ENCODE measurements around the gene VGF.
A peak's percentile ranks its signal among the peaks of the same experiment; 100 is the strongest.
"Not testable (repeated sequence)": the region's sequence is repeated elsewhere in the genome, so short reads cannot be mapped to it uniquely, and the experiment has no call there.

The VGF gene

GRCh38 chr7:101165075-101165957 is at the start of gene VGF:
Gene VGF (minus strand): TSS chr7:101165569. CDS start chr7:101164843, 726 bp downstream.
- DNase-seq = peak; percentile 93 to 95

- no peak for DNase-seq
Observed at GRCh38 chr7:101212014-101212413, 46.6 kb upstream of the VGF start.

GRCh38 chr7:101211501-101211900 is 46.1 kb upstream of the VGF start:
- no peak for DNase-seq

GRCh38 chr7:101210143-101210542 is 44.8 kb upstream of the VGF start:
- no peak for DNase-seq

GRCh38 chr7:101208794-101209193 is 43.4 kb upstream of the VGF start:
- no peak for DNase-seq

- no peak for DNase-seq
Observed at GRCh38 chr7:101207459-101207858, 42.1 kb upstream of the VGF start.

- no peak for DNase-seq
Observed at GRCh38 chr7:101206665-101207042, 41.3 kb upstream of the VGF start.

- DNase-seq = no peak
Observed at GRCh38 chr7:101205901-101206664, 40.7 kb upstream of the VGF start.

GRCh38 chr7:101203740-101204738 is 38.7 kb upstream of the VGF start:
- peak; percentile 24 to 51 for DNase-seq

- DNase-seq = no peak
Observed at GRCh38 chr7:101202603-101202918, 37.2 kb upstream of the VGF start.

- DNase-seq = peak in 1 of 2 donors; percentile 16
Observed at GRCh38 chr7:101201695-101202602, 36.6 kb upstream of the VGF start.

- DNase-seq = no peak
Observed at GRCh38 chr7:101200862-101201599, 35.7 kb upstream of the VGF start, which contains the start of gene MOGAT3. Gene MOGAT3 (minus strand): TSS chr7:101201036. CDS start chr7:101200854, 182 bp downstream.

GRCh38 chr7:101200504-101200861 is 35.1 kb upstream of the VGF start:
- no peak for DNase-seq

- DNase-seq = not testable (repeated sequence)
Observed at GRCh38 chr7:101199522-101199921, 34.2 kb upstream of the VGF start.

GRCh38 chr7:101198476-101198875 is 33.1 kb upstream of the VGF start:
- DNase-seq = no peak

- no peak for DNase-seq
Observed at GRCh38 chr7:101197991-101198390, 32.6 kb upstream of the VGF start.

GRCh38 chr7:101195884-101196283 is 30.5 kb upstream of the VGF start:
- no peak for DNase-seq

- DNase-seq = no peak
Observed at GRCh38 chr7:101189109-101189508, 23.7 kb upstream of the VGF start.

- no peak for DNase-seq
Observed at GRCh38 chr7:101186844-101187428, 21.6 kb upstream of the VGF start.

GRCh38 chr7:101186194-101186593 is 20.8 kb upstream of the VGF start:
- no peak for DNase-seq
